Stimulated activated CD8-positive, alpha-beta memory T cell treated with anti-CD3 and anti-CD28 coated beads, Interleukin-4, amount 100 ng/mL, for 4 hours (primary cell): ENCODE data around the gene HMGCLL1.

ENCODE experiments used
- DNase-seq, 2 donors: peaks; one replicate each; pipeline ENCODE4 v3.0.0-alpha.2; 2020; ENCODE audit warnings: low read depth in 2 of 2, low spot score in 1 of 2

HMGCLL1 gene

GRCh38 chr6:55578537-55579363 lies at the start of gene HMGCLL1:
Gene HMGCLL1, minus strand, starts transcription at chr6:55579192. Its CDS starts 137 bp downstream, at chr6:55579055.
- no peak for DNase-seq

- DNase-seq = no peak
Observed at GRCh38 chr6:55621993-55622392, 43.0 kb upstream of the HMGCLL1 start.

GRCh38 chr6:55621244-55621643 lies 42.3 kb upstream of the HMGCLL1 start:
- no peak for DNase-seq

- no peak for DNase-seq
Observed at GRCh38 chr6:55617272-55617671, 38.3 kb upstream of the HMGCLL1 start.

GRCh38 chr6:55604021-55604420 lies 25.0 kb upstream of the HMGCLL1 start:
- no peak for DNase-seq

GRCh38 chr6:55601120-55601519 lies 22.1 kb upstream of the HMGCLL1 start:
- DNase-seq = no peak

- no peak for DNase-seq
Observed at GRCh38 chr6:55594442-55594841, 15.4 kb upstream of the HMGCLL1 start.

- no peak for DNase-seq
Observed at GRCh38 chr6:55584654-55585354, 5.8 kb upstream of the HMGCLL1 start.

GRCh38 chr6:55576811-55577210 lies 2.2 kb downstream of the HMGCLL1 start:
- DNase-seq = no peak

- no peak for DNase-seq
Observed at GRCh38 chr6:55574556-55574955, 4.4 kb downstream of the HMGCLL1 start.

GRCh38 chr6:55569638-55570037 lies 9.4 kb downstream of the HMGCLL1 start:
- no peak for DNase-seq

- no peak for DNase-seq
Observed at GRCh38 chr6:55568808-55569439, 10.1 kb downstream of the HMGCLL1 start.

- DNase-seq = no peak
Observed at GRCh38 chr6:55567558-55567957, 11.4 kb downstream of the HMGCLL1 start.

- no peak for DNase-seq
Observed at GRCh38 chr6:55566036-55566710, 12.8 kb downstream of the HMGCLL1 start.

- DNase-seq = no peak
Observed at GRCh38 chr6:55562318-55562717, 16.7 kb downstream of the HMGCLL1 start.

- DNase-seq = no peak
Observed at GRCh38 chr6:55560290-55560885, 18.6 kb downstream of the HMGCLL1 start.

- no peak for DNase-seq
Observed at GRCh38 chr6:55557146-55557545, 21.8 kb downstream of the HMGCLL1 start.

- no peak for DNase-seq
Observed at GRCh38 chr6:55545791-55546190, 33.2 kb downstream of the HMGCLL1 start.

- no peak for DNase-seq
Observed at GRCh38 chr6:55543633-55544309, 35.2 kb downstream of the HMGCLL1 start.

GRCh38 chr6:55541024-55541423 lies 38.0 kb downstream of the HMGCLL1 start:
- DNase-seq = no peak
